Measurements from ENCODE around the gene SNN. TPM values are rescaled to one million over a fixed set of nuclear protein-coding genes. Genes with fewer than 3 reads are reported as not detected.
A peak's percentile ranks its signal among the peaks of the same experiment; 100 is the strongest.

SNN gene
- total RNA-seq, 1 donor from 2014 or later = 14.4 TPM

GRCh38 chr16:11677959-11678881 lies 10.0 kb downstream of the SNN start:
- peak; percentile 37 for DNase-seq (ENCODE audit: low read depth)

- peak; percentile 19 for DNase-seq (ENCODE audit: low read depth)
Measured at GRCh38 chr16:11679250-11679649, 11.0 kb downstream of the SNN start.

- DNase-seq (ENCODE audit: low read depth) = no peak
Measured at GRCh38 chr16:11679941-11680911, 12.0 kb downstream of the SNN start.

GRCh38 chr16:11681556-11681955 lies 13.3 kb downstream of the SNN start:
- no peak for DNase-seq (ENCODE audit: low read depth)

- DNase-seq (ENCODE audit: low read depth) = peak; percentile 90
Measured at GRCh38 chr16:11681976-11682654, 13.9 kb downstream of the SNN start.

GRCh38 chr16:11682655-11683096 lies 14.4 kb downstream of the SNN start:
- DNase-seq (ENCODE audit: low read depth) = peak; percentile 93

GRCh38 chr16:11683145-11683544 lies 14.9 kb downstream of the SNN start:
- DNase-seq (ENCODE audit: low read depth) = no peak

- DNase-seq (ENCODE audit: low read depth) = no peak
Measured at GRCh38 chr16:11684231-11685025, 16.2 kb downstream of the SNN start.

GRCh38 chr16:11685844-11686618 lies 17.8 kb downstream of the SNN start:
- no peak for DNase-seq (ENCODE audit: low read depth)

GRCh38 chr16:11686713-11687380 lies 18.6 kb downstream of the SNN start:
- DNase-seq (ENCODE audit: low read depth) = no peak

- DNase-seq (ENCODE audit: low read depth) = no peak
Measured at GRCh38 chr16:11687601-11688519, 19.6 kb downstream of the SNN start.

GRCh38 chr16:11688520-11688886 lies 20.2 kb downstream of the SNN start:
- DNase-seq (ENCODE audit: low read depth) = no peak

- DNase-seq (ENCODE audit: low read depth) = no peak
Measured at GRCh38 chr16:11689031-11689840, 21.0 kb downstream of the SNN start.

- no peak for DNase-seq (ENCODE audit: low read depth)
Measured at GRCh38 chr16:11691235-11691634, 23.0 kb downstream of the SNN start.

- DNase-seq (ENCODE audit: low read depth) = no peak
Measured at GRCh38 chr16:11691771-11692170, 23.5 kb downstream of the SNN start.

- no peak for DNase-seq (ENCODE audit: low read depth)
Measured at GRCh38 chr16:11692171-11692570, 23.9 kb downstream of the SNN start.

GRCh38 chr16:11692651-11693050 lies 24.4 kb downstream of the SNN start:
- DNase-seq (ENCODE audit: low read depth) = no peak
